Measurements from ENCODE around the gene SARS1. TPM values are rescaled to one million over a fixed set of nuclear protein-coding genes. Genes with fewer than 3 reads are reported as not detected.

SARS1 gene
- polyA plus RNA-seq, 1 experiment: 411 TPM

Other genes with a start within 250 kb of the SARS1 start
- 7.3 and 12.8 TPM in 2 replicates for gene WDR47, start 171.8 kb upstream of the SARS1 start, polyA plus RNA-seq (2011; rRNA removed)
- 14.7 and 63.7 TPM in 2 replicates for gene TAF13, start 137.9 kb upstream of the SARS1 start, polyA plus RNA-seq (2011; rRNA removed)
- gene TMEM167B, start 123.2 kb upstream of the SARS1 start, polyA plus RNA-seq (2011; rRNA removed): 31.0 and 48.8 TPM in 2 replicates
- gene ELAPOR1, start 99.8 kb upstream of the SARS1 start, polyA plus RNA-seq (2011; rRNA removed): 1.1 and 2.3 TPM in 2 replicates
- gene CELSR2, start 35.6 kb downstream of the SARS1 start, polyA plus RNA-seq (2011; rRNA removed): 0.82 and 0.98 TPM in 2 replicates
- 17.9 and 25.9 TPM in 2 replicates for gene PSRC1, start 69.2 kb downstream of the SARS1 start, polyA plus RNA-seq (2011; rRNA removed)
- gene MYBPHL, start 93.1 kb downstream of the SARS1 start, polyA plus RNA-seq (2011; rRNA removed): 0.06 TPM in 1 of 2 replicates, not detected in the other
- 38.6 and 52.6 TPM in 2 replicates for gene SORT1, start 184.0 kb downstream of the SARS1 start, polyA plus RNA-seq (2011; rRNA removed)
- gene PSMA5, start 212.5 kb downstream of the SARS1 start, polyA plus RNA-seq (2011; rRNA removed): 151 and 226 TPM in 2 replicates

All from BJ (cell line).